Type B pancreatic cell (in vitro differentiated cells): ENCODE data around the gene LIMK2. TPM values are rescaled to one million over a fixed set of nuclear protein-coding genes. Genes with fewer than 3 reads are reported as not detected.

Experiments used
- DNase-seq: peaks from one replicate; pipeline ENCODE4 v3.0.0; 2021; ENCODE audit warnings: mixed read lengths; ENCODE audit not compliant: unreplicated experiment; ENCODE audit errors: extremely low spot score
- H3K27ac Mint-ChIP-seq: 2 replicates; pipeline ENCODE4 v1.8.0; 2021; ENCODE audit warnings: mild to moderate bottlenecking, mixed read lengths
- H3K27me3 Mint-ChIP-seq: 2 replicates; pipeline ENCODE4 v1.8.0; 2021; ENCODE audit warnings: mixed read lengths
- H3K36me3 Mint-ChIP-seq: 2 replicates; pipeline ENCODE4 v1.8.0; 2021; ENCODE audit warnings: mixed read lengths
- H3K4me1 Mint-ChIP-seq: one replicate; pipeline ENCODE4 v1.8.0; 2021; ENCODE audit warnings: mixed read lengths; ENCODE audit not compliant: unreplicated experiment
- H3K4me3 Mint-ChIP-seq: 2 replicates; pipeline ENCODE4 v1.8.0; 2021; ENCODE audit warnings: mild to moderate bottlenecking, mixed read lengths
- H3K9me3 Mint-ChIP-seq: 2 replicates; pipeline ENCODE4 v1.8.0; 2021; ENCODE audit warnings: mixed read lengths
- total RNA-seq: library from RNA; stranded (reverse); gene quantifications from 2 replicates; pipeline ENCODE4 v1.2.1, GENCODE V29; 2021; ENCODE audit warnings: low replicate concordance
- TF ChIP-seq, protein P1 (sequence below): fragments of 200-600 bp; sonication (generic); conservative IDR thresholded peaks from 2 replicates; pipeline ENCODE4 v1.5.0; 2021; ENCODE audit warnings: antibody characterized with exemption, mild to moderate bottlenecking

Gene LIMK2
- total RNA-seq, 1 donor from 2014 or later: 46.6 TPM

DNA sequence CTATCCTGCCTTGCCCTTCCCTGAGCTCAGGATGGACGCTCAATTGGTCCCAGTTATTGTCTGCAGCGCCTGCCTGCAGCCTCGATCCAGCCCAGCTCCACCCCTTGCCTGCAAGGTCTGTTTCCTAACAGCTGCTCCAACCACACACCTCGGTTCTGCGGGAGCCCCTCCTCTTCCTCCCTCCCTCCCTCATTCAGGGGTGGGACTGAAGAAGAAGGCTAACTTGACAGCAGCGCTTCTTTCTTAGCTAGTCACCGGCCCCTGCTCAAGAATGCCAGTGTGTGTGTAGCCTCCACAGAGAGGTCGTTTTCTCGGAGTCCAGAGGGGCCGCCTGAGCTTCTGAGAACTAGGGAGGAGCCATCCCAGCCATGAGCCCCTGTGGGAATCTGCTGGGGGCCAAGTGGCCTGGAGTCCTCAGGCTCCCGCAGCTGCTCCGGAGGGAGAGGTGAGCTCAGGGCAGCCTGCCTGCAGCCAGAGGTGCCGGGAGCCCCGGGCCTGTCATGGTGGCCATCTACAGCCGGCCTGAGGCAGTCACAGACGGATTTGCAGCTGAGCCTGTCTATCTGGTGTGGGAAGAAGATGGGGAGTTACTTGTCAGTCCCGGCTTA is 36.1 kb downstream of the LIMK2 start:
- H3K4me1 Mint-ChIP-seq: peaks cover 38% of the 10 kb centered on the region
- peak overlapping the region; percentile 93 for H3K27ac Mint-ChIP-seq
- DNase-seq: no peak

DNA sequence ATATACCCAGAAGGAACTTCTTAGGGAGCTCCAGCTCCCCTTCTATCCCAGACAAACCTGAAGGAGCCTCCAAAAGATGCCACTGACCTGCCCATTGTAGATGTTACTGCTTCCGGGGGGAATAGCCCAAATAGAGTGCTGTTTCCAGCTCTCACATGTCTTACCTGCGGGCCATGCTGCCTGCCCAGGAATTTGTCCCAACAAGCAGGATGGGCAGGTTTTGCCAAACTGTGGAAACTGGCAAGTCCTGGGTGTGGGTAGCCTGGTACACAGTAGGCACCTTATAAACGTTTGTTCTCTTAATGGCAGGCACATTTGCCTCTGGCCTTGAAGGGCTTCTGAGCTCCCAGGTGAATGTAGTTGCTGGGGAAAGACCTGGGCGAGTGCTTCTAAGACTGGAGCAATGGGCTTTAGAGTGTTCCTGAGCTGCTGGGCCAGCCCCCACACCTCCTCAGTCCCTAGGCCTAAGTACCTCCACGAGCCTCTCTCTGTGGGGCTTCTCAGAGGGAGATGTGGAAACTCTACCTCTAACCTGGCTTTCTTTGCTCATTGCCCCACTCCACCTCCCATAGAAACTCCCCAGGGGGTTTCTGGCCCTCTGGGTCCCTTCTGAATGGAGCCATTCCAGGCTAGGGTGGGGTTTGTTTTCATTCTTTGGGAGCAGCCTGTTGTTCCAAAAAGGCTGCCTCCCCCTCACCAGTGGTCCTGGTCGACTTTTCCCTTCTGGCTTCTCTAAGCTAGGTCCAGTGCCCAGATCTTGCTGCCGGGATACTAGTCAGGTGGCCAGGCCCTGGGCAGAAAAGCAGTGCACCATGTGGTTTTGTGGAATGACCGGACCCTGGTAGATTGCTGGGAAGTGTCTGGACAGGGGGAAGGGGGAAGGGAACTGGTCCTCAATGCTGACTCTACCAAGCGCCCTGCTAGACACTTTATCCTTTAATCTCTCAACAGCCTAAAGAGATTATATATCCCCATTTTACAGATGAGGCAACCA is 37.2 kb downstream of the LIMK2 start:
- no peaks in the 10 kb centered on the region for H3K27me3 Mint-ChIP-seq
- DNase-seq: no peak
- peaks cover 31% of the 10 kb centered on the region for H3K4me1 Mint-ChIP-seq
- H3K27ac Mint-ChIP-seq: peak overlapping the region; percentile 93
- no peaks in the 10 kb centered on the region for H3K9me3 Mint-ChIP-seq
- H3K4me3 Mint-ChIP-seq: peak overlapping the region; percentile 91
- no peaks in the 10 kb centered on the region for H3K36me3 Mint-ChIP-seq
- TF ChIP-seq, protein P1, sequence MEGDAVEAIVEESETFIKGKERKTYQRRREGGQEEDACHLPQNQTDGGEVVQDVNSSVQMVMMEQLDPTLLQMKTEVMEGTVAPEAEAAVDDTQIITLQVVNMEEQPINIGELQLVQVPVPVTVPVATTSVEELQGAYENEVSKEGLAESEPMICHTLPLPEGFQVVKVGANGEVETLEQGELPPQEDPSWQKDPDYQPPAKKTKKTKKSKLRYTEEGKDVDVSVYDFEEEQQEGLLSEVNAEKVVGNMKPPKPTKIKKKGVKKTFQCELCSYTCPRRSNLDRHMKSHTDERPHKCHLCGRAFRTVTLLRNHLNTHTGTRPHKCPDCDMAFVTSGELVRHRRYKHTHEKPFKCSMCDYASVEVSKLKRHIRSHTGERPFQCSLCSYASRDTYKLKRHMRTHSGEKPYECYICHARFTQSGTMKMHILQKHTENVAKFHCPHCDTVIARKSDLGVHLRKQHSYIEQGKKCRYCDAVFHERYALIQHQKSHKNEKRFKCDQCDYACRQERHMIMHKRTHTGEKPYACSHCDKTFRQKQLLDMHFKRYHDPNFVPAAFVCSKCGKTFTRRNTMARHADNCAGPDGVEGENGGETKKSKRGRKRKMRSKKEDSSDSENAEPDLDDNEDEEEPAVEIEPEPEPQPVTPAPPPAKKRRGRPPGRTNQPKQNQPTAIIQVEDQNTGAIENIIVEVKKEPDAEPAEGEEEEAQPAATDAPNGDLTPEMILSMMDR: no peak

More for the DNA sequence above, 36.1 kb downstream of the LIMK2 start:
- no peaks in the 10 kb centered on the region for H3K9me3 Mint-ChIP-seq
- H3K27me3 Mint-ChIP-seq: no peaks in the 10 kb centered on the region
- TF ChIP-seq, protein P1: no peak
- no peaks in the 10 kb centered on the region for H3K36me3 Mint-ChIP-seq
- peak overlapping the region; percentile 91 for H3K4me3 Mint-ChIP-seq

DNA sequence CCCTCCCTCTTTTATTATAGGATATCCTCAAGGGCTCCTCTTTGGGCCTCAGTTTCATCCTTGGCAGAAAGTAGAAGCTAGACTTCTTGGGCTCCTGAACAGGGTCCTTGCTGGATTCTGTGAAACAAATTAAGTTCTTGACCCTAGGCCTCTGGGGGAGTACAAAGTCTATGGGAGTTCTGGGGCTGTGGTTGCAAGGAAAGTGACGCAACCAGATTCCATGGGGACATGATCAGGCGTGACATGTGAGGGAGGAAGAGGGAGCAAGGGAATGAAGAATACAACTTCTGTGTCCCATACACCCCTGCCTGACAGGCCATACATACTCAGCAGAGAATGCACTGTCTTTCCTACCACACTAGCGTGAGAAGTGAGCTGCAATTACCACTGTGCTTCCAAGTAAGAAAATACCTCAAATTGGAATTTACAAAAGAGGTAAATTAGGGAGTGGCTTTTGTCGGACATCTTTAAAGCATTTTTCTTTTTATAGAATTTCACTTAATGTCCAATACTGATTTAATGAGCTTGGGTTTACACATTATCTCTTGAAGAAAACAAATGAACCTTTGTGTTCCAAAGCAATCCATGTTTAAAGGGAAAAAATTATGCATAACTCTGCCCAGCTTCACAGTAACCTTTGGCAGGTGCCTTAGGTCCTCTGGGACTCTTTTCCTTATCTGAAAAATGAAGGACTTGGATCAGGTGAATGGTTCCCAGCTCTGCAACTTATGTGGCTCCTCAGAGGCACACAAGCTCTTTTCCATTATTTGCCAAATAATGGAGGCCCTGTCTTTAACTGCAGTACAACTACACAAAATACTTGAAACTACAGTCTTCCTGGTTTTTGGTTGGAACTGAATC is 38.9 kb downstream of the LIMK2 start:
- H3K27ac Mint-ChIP-seq: peak overlapping the region; percentile 93
- no peaks in the 10 kb centered on the region for H3K27me3 Mint-ChIP-seq
- peaks cover 21% of the 10 kb centered on the region for H3K4me1 Mint-ChIP-seq
- no peaks in the 10 kb centered on the region for H3K9me3 Mint-ChIP-seq
- peak overlapping the region; percentile 91 for H3K4me3 Mint-ChIP-seq
- H3K36me3 Mint-ChIP-seq: peaks cover 8% of the 10 kb centered on the region
- TF ChIP-seq, protein P1: no peak
- DNase-seq: no peak

DNA sequence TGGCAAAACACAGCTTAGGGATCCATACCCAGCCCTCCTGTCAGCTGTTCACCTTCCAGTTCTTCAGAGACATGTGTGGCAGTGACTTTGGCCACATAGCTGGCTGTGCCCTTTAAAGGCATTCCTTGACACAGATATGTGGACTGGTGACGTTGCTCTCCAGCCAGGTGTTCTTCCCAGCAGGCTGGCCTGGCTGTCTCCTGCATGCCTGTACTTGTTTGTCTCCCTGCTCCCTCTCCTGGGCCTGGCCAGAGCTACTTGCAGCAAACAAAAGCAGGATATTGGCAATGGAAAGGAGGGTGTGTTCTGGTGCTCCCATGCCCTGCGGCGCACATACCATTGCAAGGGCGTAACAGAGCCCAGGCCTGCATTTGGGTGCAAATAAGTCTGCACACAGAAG is 41.9 kb downstream of the LIMK2 start:
- DNase-seq: no peak
- Mint-ChIP-seq H3K4me3 (peak overlapping the region; percentile 61), H3K27ac (peak overlapping the region; percentile 88), H3K36me3 (peaks cover 22% of the 10 kb centered on the region), H3K9me3 (no peaks in the 10 kb centered on the region), H3K27me3 (no peaks in the 10 kb centered on the region), H3K4me1 (peaks cover 9% of the 10 kb centered on the region)
- TF ChIP-seq, protein P1: no peak

DNA sequence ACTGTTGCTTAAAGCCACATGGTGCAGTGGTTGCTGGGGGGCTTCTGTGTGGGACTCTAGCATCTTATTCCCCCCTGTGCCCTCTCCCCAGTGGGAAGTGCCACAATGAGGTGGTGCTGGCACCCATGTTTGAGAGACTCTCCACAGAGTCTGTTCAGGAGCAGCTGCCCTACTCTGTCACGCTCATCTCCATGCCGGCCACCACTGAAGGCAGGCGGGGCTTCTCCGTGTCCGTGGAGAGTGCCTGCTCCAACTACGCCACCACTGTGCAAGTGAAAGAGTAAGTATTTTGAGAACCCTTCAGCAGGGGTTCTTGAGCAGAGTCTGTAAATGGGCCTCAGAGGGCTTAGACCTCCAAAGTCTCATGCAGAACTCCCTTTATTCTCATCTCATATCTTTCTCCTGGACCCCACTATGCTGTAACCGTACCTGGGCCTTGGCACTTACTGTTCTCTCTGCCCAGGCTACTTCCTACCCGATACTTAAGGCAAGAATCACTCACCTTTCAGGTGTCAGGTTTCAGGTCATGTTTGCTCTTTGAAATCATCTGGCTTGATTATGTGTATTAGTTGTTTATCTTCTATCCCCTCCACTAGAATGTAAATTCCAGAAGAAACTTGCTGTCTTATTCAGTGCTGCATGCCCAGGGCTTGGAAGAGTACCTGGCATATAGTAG is 47.8 kb downstream of the LIMK2 start:
- Mint-ChIP-seq H3K27ac (no peak overlapping the region), H3K27me3 (no peaks in the 10 kb centered on the region), H3K4me3 (no peak overlapping the region), H3K9me3 (no peaks in the 10 kb centered on the region), H3K36me3 (peaks cover 51% of the 10 kb centered on the region), H3K4me1 (no peaks in the 10 kb centered on the region)
- TF ChIP-seq, protein P1: no peak
- no peak for DNase-seq
